Activated naive CD4-positive, alpha-beta T cell treated with anti-CD3 and anti-CD28 coated beads, Interleukin-2, amount 50 U/mL, for 24 hours (primary cell): ENCODE measurements around the gene AP3D1.
A peak's percentile ranks its signal among the peaks of the same experiment; 100 is the strongest.
"Not testable (repeated sequence)": the region's sequence is repeated elsewhere in the genome, so short reads cannot be mapped to it uniquely, and the experiment has no call there.

Experiments
- H3K27ac Mint-ChIP-seq: one replicate; pipeline ENCODE4 v1.8.0; 2021; ENCODE audit warnings: mild to moderate bottlenecking, mixed read lengths
- H3K27me3 Mint-ChIP-seq: one replicate; pipeline ENCODE4 v1.8.0; 2021; ENCODE audit warnings: mixed read lengths
- H3K36me3 Mint-ChIP-seq: one replicate; pipeline ENCODE4 v1.8.0; 2021; ENCODE audit warnings: mixed read lengths
- H3K4me1 Mint-ChIP-seq: one replicate; pipeline ENCODE4 v1.8.0; 2021; ENCODE audit warnings: mixed read lengths
- H3K4me3 Mint-ChIP-seq: one replicate; pipeline ENCODE4 v1.8.0; 2021; ENCODE audit warnings: mild to moderate bottlenecking, mixed read lengths
- H3K9me3 Mint-ChIP-seq: one replicate; pipeline ENCODE4 v1.8.0; 2021; ENCODE audit warnings: mixed read lengths

The AP3D1 gene

DNA sequence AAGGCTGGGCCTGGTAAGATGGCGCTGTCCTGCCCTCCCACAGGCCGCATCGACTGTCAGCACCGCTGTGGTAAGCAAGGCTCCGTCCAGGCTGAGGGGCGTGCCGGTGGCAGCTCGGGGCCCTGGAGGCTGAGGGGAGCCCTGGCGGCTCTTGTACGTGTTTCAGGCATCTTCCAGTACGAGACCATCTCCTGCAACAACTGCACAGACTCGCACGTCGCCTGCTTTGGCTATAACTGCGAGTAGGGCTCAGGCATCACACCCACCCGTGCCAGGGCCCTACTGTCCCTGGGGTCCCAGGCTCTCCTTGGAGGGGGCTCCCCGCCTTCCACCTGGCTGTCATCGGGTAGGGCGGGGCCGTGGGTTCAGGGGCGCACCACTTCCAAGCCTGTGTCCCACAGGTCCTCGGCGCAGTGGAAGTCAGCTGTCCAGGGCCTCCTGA is 53.5 kb downstream of the AP3D1 start:
- H3K9me3 Mint-ChIP-seq = no peaks in the 10 kb centered on the region
- H3K4me1 Mint-ChIP-seq = peaks cover 26% of the 10 kb centered on the region
- H3K4me3 Mint-ChIP-seq = peak overlapping the region; percentile 84
- no peaks in the 10 kb centered on the region for H3K27me3 Mint-ChIP-seq
- no peak overlapping the region for H3K27ac Mint-ChIP-seq
- H3K36me3 Mint-ChIP-seq = peaks cover 1% of the 10 kb centered on the region

DNA sequence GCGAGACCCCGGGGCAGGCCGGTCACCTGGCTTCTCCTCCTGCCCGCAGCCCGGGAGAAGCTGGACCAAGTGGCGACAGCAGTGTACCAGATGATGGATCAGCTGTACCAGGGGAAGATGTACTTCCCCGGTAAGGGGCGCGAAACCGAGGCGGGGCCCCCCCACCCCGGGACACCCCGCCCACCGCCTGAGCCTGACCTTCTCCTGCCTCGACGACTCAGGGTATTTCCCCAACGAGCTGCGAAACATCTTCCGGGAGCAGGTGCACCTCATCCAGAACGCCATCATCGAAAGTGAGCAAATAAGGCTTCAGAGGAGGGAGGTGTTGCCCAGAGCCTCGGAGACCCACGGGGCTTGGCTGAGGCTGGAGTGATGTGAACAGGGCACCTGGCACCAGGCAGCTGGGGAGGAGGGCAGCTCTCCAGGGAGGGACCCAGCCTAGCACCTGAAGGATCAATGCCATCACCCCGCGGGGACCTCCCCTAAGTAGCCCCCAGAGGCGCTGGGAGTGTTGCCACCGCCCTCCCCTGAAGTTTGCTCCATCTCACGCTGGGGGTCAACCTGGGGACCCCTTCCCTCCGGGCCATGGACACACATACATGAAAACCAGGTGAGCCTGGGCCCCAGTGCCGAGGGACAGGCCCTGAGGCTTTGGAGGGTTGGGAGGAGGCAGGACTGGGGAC is 54.0 kb downstream of the AP3D1 start:
- Mint-ChIP-seq H3K4me3 (peak overlapping the region; percentile 84), H3K9me3 (no peaks in the 10 kb centered on the region), H3K27ac (no peak overlapping the region), H3K27me3 (no peaks in the 10 kb centered on the region), H3K4me1 (peaks cover 32% of the 10 kb centered on the region), H3K36me3 (peaks cover 1% of the 10 kb centered on the region)

GRCh38 chr19:2096480-2097202 is 54.7 kb downstream of the AP3D1 start, which contains the start of gene IZUMO4:
Gene IZUMO4, plus strand, starts transcription at chr19:2096915. Its CDS starts 31 bp downstream, at chr19:2096946.
- peaks cover 36% of the 10 kb centered on the region for H3K4me1 Mint-ChIP-seq
- H3K27me3 Mint-ChIP-seq = no peaks in the 10 kb centered on the region
- H3K27ac Mint-ChIP-seq = peak within 1 kb of the TSS; percentile 94
- peaks cover 1% of the 10 kb centered on the region for H3K36me3 Mint-ChIP-seq
- no peaks in the 10 kb centered on the region for H3K9me3 Mint-ChIP-seq
- H3K4me3 Mint-ChIP-seq = peak within 1 kb of the TSS; percentile 93

- Mint-ChIP-seq H3K27me3 (no peaks in the 10 kb centered on the region), H3K36me3 (peaks cover 1% of the 10 kb centered on the region)
Measured at GRCh38 chr19:2096034-2096479, 55.3 kb downstream of the AP3D1 start, which contains the start of gene MOB3A. Gene MOB3A, minus strand, starts transcription at chr19:2096326. Its CDS starts 17,766 bp downstream, at chr19:2078560.

GRCh38 chr19:2091926-2092525 is 59.3 kb downstream of the AP3D1 start:
- H3K9me3 Mint-ChIP-seq, H3K27me3 Mint-ChIP-seq, H3K4me3 Mint-ChIP-seq, H3K36me3 Mint-ChIP-seq, H3K27ac Mint-ChIP-seq: not testable (repeated sequence)
- H3K4me1 Mint-ChIP-seq = peaks cover 68% of the 10 kb centered on the region

More at GRCh38 chr19:2096034-2096479, 55.3 kb downstream of the AP3D1 start, which contains the start of gene MOB3A:
- H3K9me3 Mint-ChIP-seq = no peaks in the 10 kb centered on the region
- H3K27ac Mint-ChIP-seq = peak within 1 kb of the TSS; percentile 94
- peaks cover 37% of the 10 kb centered on the region for H3K4me1 Mint-ChIP-seq
- peak within 1 kb of the TSS; percentile 93 for H3K4me3 Mint-ChIP-seq

DNA sequence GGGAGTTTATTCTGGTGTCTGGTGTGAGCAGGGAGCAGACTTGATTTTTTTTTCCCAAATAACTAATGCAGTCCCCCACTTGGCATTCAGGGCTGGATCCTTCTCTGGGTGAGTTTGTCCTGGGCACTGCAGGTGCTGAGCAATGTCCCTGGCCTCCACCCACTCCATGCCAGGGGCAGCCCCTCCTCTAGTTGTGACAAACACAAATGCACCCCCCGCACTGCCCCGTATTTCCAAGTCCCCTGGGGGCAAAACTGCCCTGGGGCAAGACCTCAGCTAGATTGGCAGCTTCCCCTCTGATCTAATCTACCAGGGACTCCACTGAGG is 61.7 kb downstream of the AP3D1 start:
- Mint-ChIP-seq H3K27me3 (no peaks in the 10 kb centered on the region), H3K9me3 (no peaks in the 10 kb centered on the region), H3K4me1 (peaks cover 78% of the 10 kb centered on the region), H3K4me3 (no peak overlapping the region), H3K36me3 (no peaks in the 10 kb centered on the region), H3K27ac (no peak overlapping the region)

GRCh38 chr19:2089001-2089711 is 62.2 kb downstream of the AP3D1 start:
- no peak overlapping the region for H3K27ac Mint-ChIP-seq
- no peaks in the 10 kb centered on the region for H3K27me3 Mint-ChIP-seq
- H3K36me3 Mint-ChIP-seq = no peaks in the 10 kb centered on the region
- H3K9me3 Mint-ChIP-seq = no peaks in the 10 kb centered on the region
- H3K4me1 Mint-ChIP-seq = peaks cover 72% of the 10 kb centered on the region
- peak overlapping the region; percentile 59 for H3K4me3 Mint-ChIP-seq

DNA sequence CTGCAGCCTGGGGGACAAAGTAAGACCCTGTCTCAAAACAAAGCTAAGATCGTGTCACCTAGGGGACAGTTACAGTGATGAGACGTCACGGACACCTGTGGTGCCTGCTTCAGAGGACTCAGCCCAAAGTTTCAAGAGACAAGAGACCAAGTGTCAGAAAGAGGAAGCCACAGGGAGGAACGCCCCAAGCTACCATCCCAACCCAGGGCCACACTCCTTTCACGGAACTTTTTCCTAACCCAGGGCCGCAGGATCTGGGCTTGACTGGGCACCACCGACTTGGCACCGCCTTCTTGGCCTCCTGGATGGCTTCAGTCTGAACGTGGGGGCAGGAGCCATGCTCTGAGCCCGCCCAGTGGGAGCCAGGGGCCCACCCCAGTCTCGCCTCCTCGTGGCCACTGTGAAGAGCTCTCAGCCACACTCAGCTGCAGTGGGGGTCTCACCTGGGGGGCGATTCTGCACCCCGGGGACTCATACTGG is 63.7 kb downstream of the AP3D1 start:
- H3K36me3 Mint-ChIP-seq = no peaks in the 10 kb centered on the region
- peak overlapping the region; percentile 53 for H3K4me3 Mint-ChIP-seq
- no peaks in the 10 kb centered on the region for H3K9me3 Mint-ChIP-seq
- peaks cover 68% of the 10 kb centered on the region for H3K4me1 Mint-ChIP-seq
- no peaks in the 10 kb centered on the region for H3K27me3 Mint-ChIP-seq
- peak overlapping the region; percentile 63 for H3K27ac Mint-ChIP-seq

GRCh38 chr19:2086695-2087620 is 64.4 kb downstream of the AP3D1 start:
- H3K27me3 Mint-ChIP-seq, H3K36me3 Mint-ChIP-seq, H3K9me3 Mint-ChIP-seq: not testable (repeated sequence)
- peak overlapping the region; percentile 63 for H3K27ac Mint-ChIP-seq
- H3K4me3 Mint-ChIP-seq = peak overlapping the region; percentile 53
- peaks cover 68% of the 10 kb centered on the region for H3K4me1 Mint-ChIP-seq

DNA sequence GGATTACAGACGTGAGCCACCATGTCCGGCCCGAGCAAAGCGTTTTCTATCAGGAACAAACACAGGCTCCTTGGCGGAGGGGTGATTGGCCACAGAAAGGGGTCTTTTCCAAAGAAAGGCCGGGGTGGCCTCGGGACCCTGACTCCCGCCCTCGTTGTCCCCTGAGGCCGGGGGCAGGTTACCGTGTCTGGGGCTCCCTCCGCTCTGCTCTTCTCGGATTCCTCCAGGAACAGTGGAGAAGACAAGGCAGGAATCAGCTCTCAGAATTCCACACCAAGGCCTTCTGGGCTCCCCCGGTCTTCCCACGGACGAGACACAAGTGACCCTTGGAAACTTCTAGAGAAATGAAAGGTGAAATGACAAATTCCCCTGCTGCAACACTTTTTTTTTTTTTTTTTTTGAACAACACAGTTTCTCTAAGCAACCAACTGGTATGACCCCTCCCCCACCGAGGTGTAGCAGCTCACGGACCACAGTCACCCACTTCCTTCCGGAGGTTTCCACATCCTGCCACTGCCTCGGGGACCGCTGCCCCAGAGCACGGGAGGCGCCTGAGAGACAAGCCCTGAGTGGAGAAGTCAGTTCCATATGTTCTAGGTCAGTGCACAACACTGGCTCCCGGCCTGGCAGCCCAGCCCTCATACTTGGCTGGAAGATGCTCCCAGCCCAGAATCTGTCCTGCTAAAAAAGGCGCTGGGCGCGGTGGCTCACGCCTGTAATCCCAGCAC is 66.2 kb downstream of the AP3D1 start:
- H3K36me3 Mint-ChIP-seq = no peaks in the 10 kb centered on the region
- H3K4me1 Mint-ChIP-seq = peaks cover 66% of the 10 kb centered on the region
- no peaks in the 10 kb centered on the region for H3K9me3 Mint-ChIP-seq
- peak overlapping the region; percentile 93 for H3K27ac Mint-ChIP-seq
- H3K27me3 Mint-ChIP-seq = no peaks in the 10 kb centered on the region
- peak overlapping the region; percentile 95 for H3K4me3 Mint-ChIP-seq

DNA sequence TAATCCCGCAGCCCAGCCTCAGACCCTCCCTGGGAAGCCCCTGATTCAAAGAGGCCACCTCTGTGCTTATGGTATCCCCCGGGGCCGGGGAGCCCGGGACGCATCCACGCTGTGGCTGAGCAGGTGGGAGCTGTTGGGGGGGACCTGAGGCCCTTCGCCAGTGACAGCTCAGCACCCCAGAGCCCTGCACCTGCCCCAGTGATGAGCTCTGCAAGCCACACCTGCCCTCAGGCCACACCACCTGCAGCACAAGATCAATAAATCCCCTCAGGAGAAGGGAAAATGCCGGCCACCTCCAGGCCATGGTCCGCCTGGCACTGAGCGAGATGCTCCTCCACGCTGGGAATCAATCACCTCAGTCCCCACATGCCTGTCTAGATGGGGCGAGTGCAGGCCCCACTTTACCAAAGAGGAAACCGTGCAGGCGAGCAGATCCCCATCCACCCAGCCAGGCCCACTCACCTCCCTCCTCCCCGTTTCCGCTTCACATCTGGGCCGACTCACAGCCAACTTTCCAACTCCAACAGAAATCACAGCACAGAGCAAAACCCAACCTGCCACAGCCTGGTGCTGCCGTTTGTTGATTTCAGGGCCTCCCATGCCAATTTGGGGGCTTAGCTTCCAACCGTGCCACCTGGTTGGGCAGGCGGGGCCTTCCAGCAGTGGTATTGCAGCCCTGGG is 68.1 kb downstream of the AP3D1 start:
- Mint-ChIP-seq H3K4me1 (peaks cover 65% of the 10 kb centered on the region), H3K9me3 (no peaks in the 10 kb centered on the region), H3K36me3 (peaks cover 2% of the 10 kb centered on the region), H3K27ac (peak overlapping the region; percentile 93), H3K4me3 (peak overlapping the region; percentile 95), H3K27me3 (no peaks in the 10 kb centered on the region)

GRCh38 chr19:2081873-2082810 is 69.2 kb downstream of the AP3D1 start:
- peak overlapping the region; percentile 95 for H3K4me3 Mint-ChIP-seq
- peaks cover 53% of the 10 kb centered on the region for H3K4me1 Mint-ChIP-seq
- no peaks in the 10 kb centered on the region for H3K9me3 Mint-ChIP-seq
- peak overlapping the region; percentile 93 for H3K27ac Mint-ChIP-seq
- peaks cover 2% of the 10 kb centered on the region for H3K36me3 Mint-ChIP-seq
- no peaks in the 10 kb centered on the region for H3K27me3 Mint-ChIP-seq
